HG03460 (cell line): ENCODE data around the gene ATOSB.
"Not testable (repeated sequence)": the region's sequence is repeated elsewhere in the genome, so short reads cannot be mapped to it uniquely, and the experiment has no call there.

ENCODE experiments used
- ATAC-seq: cut with Tn5 transposase; IDR thresholded peaks from one replicate; pipeline ENCODE4 v1.9.1; 2021; ENCODE audit not compliant: unreplicated experiment

ATOSB gene

GRCh38 chr9:35115680-35116538 lies at the start of gene ATOSB:
ATOSB (minus strand) TSS chr9:35115862; CDS start chr9:35108274, 7,588 bp downstream.
- peak; percentile 55 for ATAC-seq

GRCh38 chr9:35164711-35165110 lies 49.0 kb upstream of the ATOSB start:
- no peak for ATAC-seq

GRCh38 chr9:35163413-35163812 lies 47.8 kb upstream of the ATOSB start:
- no peak for ATAC-seq

GRCh38 chr9:35162605-35163315 lies 47.1 kb upstream of the ATOSB start:
- ATAC-seq: no peak

- ATAC-seq: peak; percentile 61
Measured at GRCh38 chr9:35161713-35162604, 46.3 kb upstream of the ATOSB start, which contains the start of gene UNC13B. UNC13B (plus strand) TSS chr9:35162009; CDS start chr9:35162284, 275 bp downstream.

GRCh38 chr9:35158501-35159280 lies 43.0 kb upstream of the ATOSB start:
- no peak for ATAC-seq

GRCh38 chr9:35157836-35158235 lies 42.2 kb upstream of the ATOSB start:
- not testable (repeated sequence) for ATAC-seq

GRCh38 chr9:35156781-35157180 lies 41.1 kb upstream of the ATOSB start:
- ATAC-seq: no peak

- no peak for ATAC-seq
Measured at GRCh38 chr9:35152926-35153325, 37.3 kb upstream of the ATOSB start.

- not testable (repeated sequence) for ATAC-seq
Measured at GRCh38 chr9:35147941-35148563, 32.4 kb upstream of the ATOSB start.

- no peak for ATAC-seq
Measured at GRCh38 chr9:35142037-35142436, 26.4 kb upstream of the ATOSB start.

- no peak for ATAC-seq
Measured at GRCh38 chr9:35140093-35140492, 24.4 kb upstream of the ATOSB start.

GRCh38 chr9:35136866-35137265 lies 21.2 kb upstream of the ATOSB start:
- no peak for ATAC-seq

GRCh38 chr9:35135988-35136387 lies 20.3 kb upstream of the ATOSB start:
- ATAC-seq: no peak

- ATAC-seq: no peak
Measured at GRCh38 chr9:35134920-35135319, 19.3 kb upstream of the ATOSB start.

GRCh38 chr9:35116898-35117551 lies 1.4 kb upstream of the ATOSB start:
- ATAC-seq: peak; percentile 35

- ATAC-seq: no peak
Measured at GRCh38 chr9:35116539-35116897, 856 bp upstream of the ATOSB start.

- ATAC-seq: no peak
Measured at GRCh38 chr9:35114840-35115628, 628 bp downstream of the ATOSB start.
